Fibroblast of pulmonary artery (primary cell): ENCODE results near the gene NECAB2.

Experiments used
- DNase-seq: peaks from one replicate; pipeline ENCODE4 v3.0.0-alpha.2; 2010; ENCODE audit warnings: low read depth
- H3K4me3 ChIP-seq: replicated peaks from 2 replicates; pipeline ENCODE4 v1.5.1; 2011; ENCODE audit warnings: low read depth, mild to moderate bottlenecking, control low read depth, low read length, moderate library complexity
- CTCF ChIP-seq: IDR thresholded peaks from 2 replicates; pipeline ENCODE4 v1.5.1; 2011; ENCODE audit warnings: mild to moderate bottlenecking, control low read depth, low read length, inconsistent platforms; ENCODE audit errors: missing control alignments

Gene NECAB2

GRCh38 chr16:84040226-84040822 lies 72.3 kb downstream of the NECAB2 start:
- DNase-seq: no peak
- H3K4me3 ChIP-seq: no peak overlapping the region
- TF ChIP-seq CTCF: no peak

- H3K4me3 ChIP-seq: no peak overlapping the region
- DNase-seq: no peak
- TF ChIP-seq CTCF: no peak
These were observed 73.1 kb downstream of the NECAB2 start for GRCh38 chr16:84040823-84041820.

- no peak for DNase-seq
- TF ChIP-seq CTCF: no peak
These were observed 73.8 kb downstream of the NECAB2 start for GRCh38 chr16:84041881-84042280.

GRCh38 chr16:84042308-84042878 lies 74.3 kb downstream of the NECAB2 start, which contains the start of gene SLC38A8:
TSS of gene SLC38A8 (minus strand) at chr16:84042795. CDS start at chr16:84042157, 638 bp downstream.
- H3K4me3 ChIP-seq: no peak within 1 kb of the TSS
- no peak for DNase-seq
- no peak for TF ChIP-seq CTCF

More at GRCh38 chr16:84041881-84042280, 73.8 kb downstream of the NECAB2 start:
- H3K4me3 ChIP-seq: no peak overlapping the region

- TF ChIP-seq CTCF: no peak
- DNase-seq: no peak
- no peak overlapping the region for H3K4me3 ChIP-seq
These were observed 74.9 kb downstream of the NECAB2 start for GRCh38 chr16:84042879-84043485.

DNA sequence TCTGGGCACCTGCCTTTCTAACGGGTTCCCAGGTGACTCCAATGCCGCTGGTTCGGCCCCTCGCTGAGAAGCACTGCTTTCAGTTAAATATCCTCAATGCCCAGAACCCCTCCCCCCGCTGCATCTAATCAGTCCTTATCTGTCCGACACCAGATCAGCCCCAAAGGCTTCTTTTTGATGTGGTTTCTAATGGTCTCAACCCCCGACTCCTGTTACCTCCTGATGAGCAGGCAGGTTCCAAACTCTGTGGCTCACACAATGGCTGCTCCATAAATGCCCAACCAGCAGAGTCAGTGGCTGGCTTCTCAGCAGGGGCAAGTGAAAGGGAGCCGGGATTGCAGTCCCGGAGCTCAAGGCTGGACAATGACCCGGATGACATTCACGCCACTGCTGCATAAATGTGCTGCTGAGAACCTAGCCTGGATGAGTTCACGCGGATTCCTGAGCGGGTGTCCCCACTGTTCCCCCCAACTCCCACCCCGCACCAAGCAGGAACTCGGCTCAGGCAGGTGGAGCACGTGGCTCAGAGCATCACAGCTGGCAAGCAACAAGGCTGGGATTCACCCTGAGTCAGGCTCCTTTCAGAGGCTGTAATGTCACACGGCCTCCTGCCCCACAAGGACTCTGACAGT lies 75.6 kb downstream of the NECAB2 start:
- DNase-seq: no peak

More for the DNA sequence above, 75.6 kb downstream of the NECAB2 start:
- H3K4me3 ChIP-seq: no peak overlapping the region
- no peak for TF ChIP-seq CTCF
